ENCODE measurements around the gene RDH11. TPM values are rescaled to one million over a fixed set of nuclear protein-coding genes. Genes with fewer than 3 reads are reported as not detected.

RDH11 gene
- total RNA-seq, 2 experiments from 2014 or later = 13.6 to 14.2 TPM

GRCh38 chr14:67690011-67690410, 5.6 kb downstream of the RDH11 start:
- ChIA-PET POLR2A (no interaction called here), CTCF (no interaction called here)
- peaks cover 20% of the 10 kb centered on the region for H3K4me1 Mint-ChIP-seq (ENCODE audit: low read depth)
- intact Hi-C loops (cut with DNase I, micrococcal nuclease) = loop anchor here (10.0 kb wide), 2 partner anchors 325 to 1185 kb away; partner anchors contain the start of genes EIF2S1 (in 1 of the 2) and GPHN (in 1 of the 2)
- Histone ChIP-seq H3K27ac (ENCODE audit: low read depth in 1 of 2, low read length in 2 of 2) (no peak overlapping the region), H3K4me1 (ENCODE audit: insufficient read depth, low read length) (peaks cover 13% of the 10 kb centered on the region), H3K36me3 (ENCODE audit: insufficient read depth, low read length) (peaks cover 56% of the 10 kb centered on the region), H3K9me3 (ENCODE audit: control insufficient read depth in 1 of 2, insufficient read depth in 1 of 2, low read length in 2 of 2) (no peaks in the 10 kb centered on the region), H3K27me3 (ENCODE audit: control insufficient read depth in 1 of 2, insufficient read depth in 2 of 2, low read length in 2 of 2) (no peaks in the 10 kb centered on the region), H3K4me3 (ENCODE audit: low read length) (no peak overlapping the region)
- no peak overlapping the region for H3K4me3 Mint-ChIP-seq
- H3K27me3 Mint-ChIP-seq = no peaks in the 10 kb centered on the region
- DNase-seq (no peak), ATAC-seq (ENCODE audit: poor library complexity) (no peak)
- H3K9me3 Mint-ChIP-seq = no peaks in the 10 kb centered on the region
- TF ChIP-seq CTCF (IDR thresholded peaks at IDR 0.05) = no peak
- no peak overlapping the region for H3K27ac Mint-ChIP-seq
- peaks cover 71% of the 10 kb centered on the region for H3K36me3 Mint-ChIP-seq (ENCODE audit: low read depth)

- Mint-ChIP-seq H3K27me3 (no peaks in the 10 kb centered on the region), H3K4me1 (ENCODE audit: low read depth) (peaks cover 22% of the 10 kb centered on the region), H3K27ac (peak overlapping the region; percentile 23), H3K36me3 (ENCODE audit: low read depth) (peaks cover 77% of the 10 kb centered on the region), H3K9me3 (no peaks in the 10 kb centered on the region), H3K4me3 (no peak overlapping the region)
- no peaks in the 10 kb centered on the region for H3K4me1 ChIP-seq (ENCODE audit: insufficient read depth, low read length)
- no peak for TF ChIP-seq CTCF (IDR thresholded peaks at IDR 0.05)
- H3K9me3 ChIP-seq (ENCODE audit: control insufficient read depth in 1 of 2, insufficient read depth in 1 of 2, low read length in 2 of 2) = no peaks in the 10 kb centered on the region
- ATAC-seq (ENCODE audit: poor library complexity) (no peak), DNase-seq (no peak)
- no peaks in the 10 kb centered on the region for H3K27me3 ChIP-seq (ENCODE audit: control insufficient read depth in 1 of 2, insufficient read depth in 2 of 2, low read length in 2 of 2)
- intact Hi-C loops (cut with DNase I, micrococcal nuclease) = no loop called here
- CTCF ChIA-PET = no interaction called here
- H3K4me3 ChIP-seq (ENCODE audit: low read length) = no peak overlapping the region
- peaks cover 50% of the 10 kb centered on the region for H3K36me3 ChIP-seq (ENCODE audit: insufficient read depth, low read length)
- no peak overlapping the region for H3K27ac ChIP-seq (ENCODE audit: low read depth in 1 of 2, low read length in 2 of 2)
- POLR2A ChIA-PET = interaction anchor here (0.7 kb wide), 1 partner anchor 11 kb away, joined by 3 read pairs; no protein-coding TSS in a partner anchor
These were observed 11.7 kb downstream of the RDH11 start for GRCh38 chr14:67683842-67684241.

GRCh38 chr14:67680941-67681340, 14.6 kb downstream of the RDH11 start:
- ChIA-PET CTCF (interaction anchor here (0.6 to 1.3 kb wide), 2 partner anchors 66 to 1726 kb away, joined by 3 read pairs; no protein-coding TSS in a partner anchor), POLR2A (no interaction called here)
- H3K27me3 ChIP-seq (ENCODE audit: control insufficient read depth in 1 of 2, insufficient read depth in 2 of 2, low read length in 2 of 2) = no peaks in the 10 kb centered on the region
- TF ChIP-seq CTCF (IDR thresholded peaks at IDR 0.05) = no peak
- no peaks in the 10 kb centered on the region for H3K9me3 Mint-ChIP-seq
- H3K4me1 ChIP-seq (ENCODE audit: insufficient read depth, low read length) = no peaks in the 10 kb centered on the region
- no peak overlapping the region for H3K4me3 ChIP-seq (ENCODE audit: low read length)
- intact Hi-C loops (cut with DNase I, micrococcal nuclease) = no loop called here
- H3K36me3 Mint-ChIP-seq (ENCODE audit: low read depth) = peaks cover 65% of the 10 kb centered on the region
- H3K27me3 Mint-ChIP-seq = no peaks in the 10 kb centered on the region
- H3K27ac ChIP-seq (ENCODE audit: low read depth in 1 of 2, low read length in 2 of 2) = no peak overlapping the region
- no peak for ATAC-seq (ENCODE audit: poor library complexity)
- H3K9me3 ChIP-seq (ENCODE audit: control insufficient read depth in 1 of 2, insufficient read depth in 1 of 2, low read length in 2 of 2) = no peaks in the 10 kb centered on the region
- DNase-seq = peak in 2 of 14 experiments; percentile 44 to 60
- H3K4me1 Mint-ChIP-seq (ENCODE audit: low read depth) = peaks cover 28% of the 10 kb centered on the region
- no peak overlapping the region for H3K27ac Mint-ChIP-seq
- H3K4me3 Mint-ChIP-seq = no peak overlapping the region
- peaks cover 43% of the 10 kb centered on the region for H3K36me3 ChIP-seq (ENCODE audit: insufficient read depth, low read length)
